Gastroesophageal sphincter (tissue), 4 donors: ENCODE results near the gene SHBG. TPM values are rescaled to one million over a fixed set of nuclear protein-coding genes. Genes with fewer than 3 reads are reported as not detected.

Source experiments
- ATAC-seq: fragments of 150-250 bp; one replicate; pipeline ENCODE4 v1.9.1; 2016; ENCODE audit warnings: mild to moderate bottlenecking, moderate library complexity
- H3K27ac ChIP-seq, 4 donors: fragments of 200-600 bp; sonication (generic) in 3 of 4; 1 replicate in 3 of 4; 2 replicates in 1 of 4; pipeline ENCODE4 v1.5.1; 2016 to 2019
- H3K27me3 ChIP-seq: fragments of 200-600 bp; sonication (generic); one replicate; pipeline ENCODE4 v1.5.1; 2019
- H3K36me3 ChIP-seq, 2 donors: fragments of 200-600 bp; sonication (generic); one replicate each; pipeline ENCODE4 v1.5.1; 2019; ENCODE audit warnings: control low read depth in 1 of 2
- H3K4me1 ChIP-seq, 3 donors: fragments of 200-600 bp; sonication (generic); 1 replicate in 2 of 3; 2 replicates in 1 of 3; pipeline ENCODE4 v1.5.1; 2016 to 2019; ENCODE audit warnings: control low read depth in 2 of 3
- H3K4me3 ChIP-seq, 2 donors: fragments of 200-600 bp; sonication (generic); one replicate each; pipeline ENCODE4 v1.5.1; 2019; ENCODE audit warnings: mild to moderate bottlenecking in 1 of 2, moderate library complexity in 1 of 2
- H3K9me3 ChIP-seq, 3 donors: fragments of 200-600 bp; sonication (generic); one replicate each; pipeline ENCODE4 v1.5.1; 2017 to 2019; ENCODE audit warnings: control low read depth in 2 of 3
- EP300 ChIP-seq: sonication (generic); formaldehyde crosslinking; IDR thresholded peaks from one replicate; pipeline ENCODE4 v1.6.1; 2017; ENCODE audit warnings: antibody characterized with exemption, mild to moderate bottlenecking
- POLR2A ChIP-seq, 2 donors: fragments of 450-650 bp; IDR thresholded peaks; one replicate each; pipeline ENCODE4 v1.6.1; 2017; ENCODE audit warnings: antibody characterized with exemption in 2 of 2, mild to moderate bottlenecking in 2 of 2, moderate library complexity in 1 of 2
- POLR2AphosphoS5 ChIP-seq: sonication (generic); formaldehyde crosslinking; IDR thresholded peaks from one replicate; pipeline ENCODE4 v1.6.1; 2017; ENCODE audit warnings: antibody characterized with exemption
- WGBS, 2 donors: methylation state at CpG; one replicate each; pipeline ENCODE4 v1.1.5; 2018; ENCODE audit warnings: low coverage in 1 of 2; 5-methylcytosine and 5-hydroxymethylcytosine counted together
- total RNA-seq, 4 donors: library from RNA; depleted of rRNA; stranded (reverse); fragments of >200 nt; gene quantifications; one replicate each; pipeline ENCODE4 v1.1.0, GENCODE V29; 2016
- TF ChIP-seq, protein P1 (sequence below), 4 experiments: fragments of 200-600 bp in 2 of 4; fragments of 450-650 bp in 2 of 4; sonication (generic) in 1 of 4; IDR thresholded peaks; one replicate each; pipeline ENCODE4 v1.5.1; 2017 to 2019; ENCODE audit warnings: antibody characterized with exemption in 4 of 4, mild to moderate bottlenecking in 2 of 4, moderate library complexity in 2 of 4

The SHBG gene
- total RNA-seq, 4 donors from 2014 or later = 0.40 to 3.0 TPM; not detected in 2

DNA sequence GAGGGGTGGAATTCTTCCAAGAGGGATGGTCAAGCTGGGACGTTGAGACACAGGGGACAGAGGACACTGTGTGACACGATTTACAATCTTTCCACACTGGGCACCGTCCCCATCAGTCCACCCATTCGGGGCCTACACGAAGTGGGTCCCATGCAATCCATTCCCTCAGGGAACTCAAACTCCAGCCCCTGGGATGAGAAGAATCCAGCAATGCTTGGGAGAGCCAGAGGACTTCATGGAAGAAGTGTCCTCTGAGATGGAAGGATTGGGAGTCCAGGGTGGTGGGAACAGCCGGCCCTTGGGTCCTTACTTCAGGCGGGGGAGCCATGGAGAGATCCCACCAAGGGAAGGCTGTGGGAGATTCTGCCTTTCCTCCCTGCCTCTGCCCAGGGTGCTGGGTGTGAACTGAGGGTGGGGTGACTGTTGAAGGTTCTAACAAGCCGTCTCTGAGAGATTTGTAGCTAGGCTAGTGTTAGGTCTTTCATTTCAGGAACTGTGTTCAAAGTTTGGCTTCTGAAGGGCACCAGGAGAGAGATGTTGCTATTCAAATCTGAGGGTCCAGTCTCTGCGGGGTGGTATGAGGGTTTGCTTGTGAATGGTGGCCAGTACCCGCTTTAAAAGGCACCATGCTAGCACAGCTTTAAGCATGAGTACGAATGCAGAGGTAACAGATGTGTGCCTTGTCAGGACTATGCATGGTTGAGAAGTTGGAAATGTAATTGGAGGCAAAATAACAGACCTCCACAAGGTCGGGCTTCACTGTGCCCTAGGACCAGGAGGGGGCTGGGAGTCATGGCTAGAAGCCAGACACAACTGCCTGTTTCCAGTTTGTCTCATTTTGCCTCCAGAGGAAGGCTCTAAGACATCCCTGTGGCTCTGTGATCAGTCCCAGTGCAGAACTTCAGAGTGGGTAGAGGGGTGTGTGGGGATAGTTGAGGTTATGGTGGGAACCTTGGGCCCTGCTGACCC, 22.7 kb downstream of the SHBG start:
- H3K4me1 ChIP-seq = peaks cover 0 to 42% (median 18%) of the 10 kb centered on the region in 3 donors
- H3K4me3 ChIP-seq = no peak overlapping the region
- no peaks in the 10 kb centered on the region for H3K9me3 ChIP-seq
- no peaks in the 10 kb centered on the region for H3K36me3 ChIP-seq
- TF ChIP-seq POLR2A (IDR thresholded peaks at IDR 0.05) (no peak), POLR2AphosphoS5 (no peak), EP300 (no peak)
- TF ChIP-seq, protein P1, sequence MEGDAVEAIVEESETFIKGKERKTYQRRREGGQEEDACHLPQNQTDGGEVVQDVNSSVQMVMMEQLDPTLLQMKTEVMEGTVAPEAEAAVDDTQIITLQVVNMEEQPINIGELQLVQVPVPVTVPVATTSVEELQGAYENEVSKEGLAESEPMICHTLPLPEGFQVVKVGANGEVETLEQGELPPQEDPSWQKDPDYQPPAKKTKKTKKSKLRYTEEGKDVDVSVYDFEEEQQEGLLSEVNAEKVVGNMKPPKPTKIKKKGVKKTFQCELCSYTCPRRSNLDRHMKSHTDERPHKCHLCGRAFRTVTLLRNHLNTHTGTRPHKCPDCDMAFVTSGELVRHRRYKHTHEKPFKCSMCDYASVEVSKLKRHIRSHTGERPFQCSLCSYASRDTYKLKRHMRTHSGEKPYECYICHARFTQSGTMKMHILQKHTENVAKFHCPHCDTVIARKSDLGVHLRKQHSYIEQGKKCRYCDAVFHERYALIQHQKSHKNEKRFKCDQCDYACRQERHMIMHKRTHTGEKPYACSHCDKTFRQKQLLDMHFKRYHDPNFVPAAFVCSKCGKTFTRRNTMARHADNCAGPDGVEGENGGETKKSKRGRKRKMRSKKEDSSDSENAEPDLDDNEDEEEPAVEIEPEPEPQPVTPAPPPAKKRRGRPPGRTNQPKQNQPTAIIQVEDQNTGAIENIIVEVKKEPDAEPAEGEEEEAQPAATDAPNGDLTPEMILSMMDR (IDR thresholded peaks at IDR 0.05) = no peak
- ATAC-seq = no peak
- peaks cover 41% of the 10 kb centered on the region for H3K27me3 ChIP-seq
- 30 to 53% methylated on average over 4 to 5 of the region's 12 CpGs for WGBS, 2 donors
- H3K27ac ChIP-seq = peak overlapping the region in 3 of 4 donors; percentile 66 to 77 (median 67)

DNA sequence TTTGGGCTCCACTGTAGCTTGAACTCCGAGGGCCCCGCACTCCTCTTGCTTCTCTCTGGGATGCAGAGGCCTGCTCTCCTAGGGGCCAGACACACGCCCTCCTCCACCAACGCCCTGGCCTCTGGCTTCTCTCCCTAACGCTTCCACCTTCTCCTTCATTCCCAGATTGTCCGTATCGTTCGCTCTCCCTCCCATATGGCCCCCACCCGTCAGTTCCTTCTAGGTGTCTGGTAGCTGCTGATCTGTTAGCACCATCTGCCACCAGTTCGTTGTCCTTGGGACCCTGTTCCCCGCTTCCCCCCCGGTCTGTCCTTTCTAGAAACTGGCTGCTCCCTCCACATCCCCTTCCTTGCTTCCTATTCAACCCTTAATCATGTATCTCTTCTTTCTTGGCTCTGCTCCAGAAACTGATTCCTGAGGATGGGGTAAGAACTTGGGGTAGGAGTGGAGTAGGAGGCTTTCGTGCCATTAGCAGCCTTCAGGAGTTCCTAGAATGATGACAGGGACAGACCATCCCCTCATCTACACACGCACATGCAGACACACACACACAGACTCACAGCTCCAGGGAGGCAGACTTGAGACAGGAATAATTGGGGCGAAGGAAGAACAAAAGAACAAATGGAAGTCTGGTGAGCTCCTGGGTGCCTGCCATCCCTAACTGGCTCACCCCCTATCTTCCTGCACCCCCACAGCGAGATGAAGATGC, 25.1 kb downstream of the SHBG start:
- peaks cover 24% of the 10 kb centered on the region for H3K27me3 ChIP-seq
- H3K4me3 ChIP-seq = no peak overlapping the region
- ATAC-seq = no peak
- TF ChIP-seq POLR2AphosphoS5 (no peak), POLR2A (IDR thresholded peaks at IDR 0.05) (no peak), EP300 (no peak)
- TF ChIP-seq, protein P1 (IDR thresholded peaks at IDR 0.05) = no peak
- 80 to 87% methylated on average over 12 of the region's 16 CpGs for whole genome bisulfite sequencing, 2 donors
- no peak overlapping the region for H3K27ac ChIP-seq
- H3K36me3 ChIP-seq = no peaks in the 10 kb centered on the region
- H3K9me3 ChIP-seq = no peaks in the 10 kb centered on the region
- peaks cover 0 to 40% (median 18%) of the 10 kb centered on the region in 3 donors for H3K4me1 ChIP-seq

DNA sequence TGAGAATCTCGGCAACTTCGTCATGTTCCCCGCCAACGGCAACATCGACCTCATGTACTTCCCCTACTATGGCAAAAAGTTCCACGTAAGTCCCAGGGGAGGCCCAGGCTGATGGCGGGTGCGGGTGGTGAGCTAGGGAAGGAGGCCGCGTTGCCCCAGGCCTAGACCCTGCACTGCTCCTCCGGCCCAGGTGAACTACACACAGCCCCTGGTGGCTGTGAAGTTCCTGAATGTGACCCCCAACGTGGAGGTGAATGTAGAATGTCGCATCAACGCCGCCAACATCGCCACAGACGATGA, 25.6 kb downstream of the SHBG start:
- Histone ChIP-seq H3K9me3 (no peaks in the 10 kb centered on the region), H3K36me3 (no peaks in the 10 kb centered on the region), H3K27me3 (peaks cover 20% of the 10 kb centered on the region), H3K4me3 (no peak overlapping the region), H3K4me1 (peaks cover 0 to 35% (median 13%) of the 10 kb centered on the region in 3 donors), H3K27ac (no peak overlapping the region)
- ATAC-seq = no peak
- 91% methylated on average over 7 of the region's 17 CpGs; no CpG with 5 or more reads in 1 of the 2 donors for WGBS, 2 donors
- TF ChIP-seq EP300 (no peak), POLR2A (IDR thresholded peaks at IDR 0.05) (no peak), POLR2AphosphoS5 (no peak)
- TF ChIP-seq, protein P1 (IDR thresholded peaks at IDR 0.05) = no peak

DNA sequence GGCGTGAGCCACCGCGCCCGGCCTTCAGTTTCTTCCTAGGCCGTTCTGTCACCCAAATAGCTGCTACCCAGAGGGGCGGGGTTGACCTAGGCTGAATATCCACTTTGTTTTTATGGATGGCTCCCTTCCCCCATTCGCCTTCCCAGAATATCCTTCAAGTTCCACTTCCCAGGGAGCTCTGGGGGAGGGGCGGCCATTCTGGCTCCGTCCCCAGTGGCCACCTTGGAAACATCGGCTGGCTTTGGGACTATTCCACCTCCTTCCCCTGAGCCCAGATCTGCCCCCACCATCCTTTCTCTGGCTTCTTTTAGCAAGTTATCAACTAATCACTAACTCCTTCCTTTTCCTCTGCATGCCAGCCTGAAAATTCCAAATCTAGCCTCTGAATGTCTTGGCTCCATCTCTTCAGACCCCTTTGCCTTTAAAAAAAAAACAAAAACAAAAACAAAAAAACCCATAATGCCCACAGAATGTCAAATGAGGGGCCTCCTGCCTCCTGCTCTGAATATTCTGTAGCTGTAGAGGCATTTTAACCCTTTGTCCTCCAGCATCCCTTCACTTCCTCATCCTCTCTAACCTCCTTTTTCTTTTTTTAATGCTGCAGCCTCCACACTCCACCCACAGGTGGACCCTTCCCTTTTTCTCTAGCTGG, 27.1 kb downstream of the SHBG start:
- Histone ChIP-seq H3K9me3 (no peaks in the 10 kb centered on the region), H3K27me3 (peaks cover 4% of the 10 kb centered on the region), H3K4me3 (no peak overlapping the region), H3K4me1 (peaks cover 0 to 19% (median 0%) of the 10 kb centered on the region in 3 donors), H3K27ac (peak overlapping the region in 3 of 4 donors; percentile 14 to 48 (median 45)), H3K36me3 (no peaks in the 10 kb centered on the region)
- ATAC-seq = peak; percentile 76
- TF ChIP-seq EP300 (no peak), POLR2AphosphoS5 (peak; percentile 56), POLR2A (IDR thresholded peaks at IDR 0.05) (no peak)
- TF ChIP-seq, protein P1 (IDR thresholded peaks at IDR 0.05) = no peak
- WGBS, 2 donors = 24 to 33% methylated on average over 5 to 7 of the region's 10 CpGs
